Stimulated activated CD4-positive, alpha-beta T cell treated with anti-CD3 and anti-CD28 coated beads, Interleukin-15, amount 100 ng/mL, for 48 hours (primary cell): ENCODE results near the gene KCNK1.
A peak's percentile ranks its signal among the peaks of the same experiment; 100 is the strongest.

Experiments used
- DNase-seq, 2 donors: peaks; one replicate each; pipeline ENCODE4 v3.0.0-alpha.2; 2020; ENCODE audit warnings: low read depth in 2 of 2

KCNK1 gene

GRCh38 chr1:233613252-233614172, at the start of gene KCNK1:
TSS of gene KCNK1 (plus strand) at chr1:233614106. CDS start at chr1:233614172, 66 bp downstream.
- DNase-seq: no peak

GRCh38 chr1:233565313-233565712, 48.6 kb upstream of the KCNK1 start:
- DNase-seq: no peak

GRCh38 chr1:233566886-233567285, 47.0 kb upstream of the KCNK1 start:
- no peak for DNase-seq

DNA sequence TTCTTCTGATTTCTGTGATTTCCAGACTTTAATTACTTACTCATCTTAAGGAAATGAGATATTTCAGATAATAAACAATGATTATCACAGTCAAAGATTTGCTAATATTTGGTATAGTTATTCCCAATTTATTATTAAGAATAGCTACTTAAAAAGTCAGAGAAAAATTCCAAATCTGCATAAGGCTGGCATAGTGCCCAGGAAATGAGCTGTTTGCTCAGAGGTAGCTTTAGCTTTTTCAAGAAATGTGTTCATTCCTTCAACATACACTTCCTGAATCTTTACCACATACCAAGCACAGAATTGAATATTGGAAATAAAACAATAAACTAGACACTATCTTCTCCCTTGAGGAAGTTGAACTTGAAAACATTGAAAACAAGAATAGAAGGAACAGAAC, 44.3 kb upstream of the KCNK1 start:
- DNase-seq: no peak

GRCh38 chr1:233570216-233570615, 43.7 kb upstream of the KCNK1 start:
- no peak for DNase-seq

DNA sequence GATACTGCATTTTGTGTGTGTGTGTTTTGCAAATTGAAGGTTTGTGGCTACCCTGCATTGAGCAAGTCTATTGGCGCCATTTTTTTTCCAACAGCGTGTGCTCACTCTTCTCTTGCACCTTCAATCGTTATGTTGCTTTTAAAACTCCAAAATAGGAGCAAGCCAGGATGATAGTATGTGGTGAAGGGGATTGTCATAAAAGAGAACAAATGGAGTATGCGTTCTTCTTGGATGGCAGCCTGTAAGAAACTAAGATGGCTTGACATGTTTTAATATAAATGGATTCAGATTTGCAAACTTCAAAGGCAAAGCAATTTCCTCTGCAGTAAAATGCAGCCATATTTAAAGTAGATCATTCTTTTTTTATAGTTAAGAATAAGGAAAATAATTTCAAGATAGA, 43.2 kb upstream of the KCNK1 start:
- no peak for DNase-seq

DNA sequence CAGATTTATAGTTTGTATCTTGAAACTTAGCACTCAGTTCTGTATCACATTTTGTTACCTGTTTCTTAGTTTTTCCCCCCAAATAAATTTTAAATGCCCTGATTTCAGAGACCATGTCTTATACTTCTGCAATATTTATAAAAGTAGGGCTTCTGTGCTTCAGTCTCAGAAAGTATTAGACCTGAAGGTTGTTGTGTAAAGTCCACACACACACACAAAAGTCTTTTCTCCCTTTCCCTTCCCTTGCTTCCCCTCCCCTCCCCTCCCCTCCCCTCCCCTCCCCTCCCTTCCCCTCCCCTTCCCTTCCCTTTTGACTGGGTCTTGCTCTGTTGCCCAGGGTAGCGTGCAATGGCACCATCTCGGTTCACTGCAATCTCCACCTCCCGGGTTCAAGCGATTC, 41.0 kb upstream of the KCNK1 start:
- DNase-seq: no peak

GRCh38 chr1:233575450-233575849, 38.5 kb upstream of the KCNK1 start:
- no peak for DNase-seq

DNA sequence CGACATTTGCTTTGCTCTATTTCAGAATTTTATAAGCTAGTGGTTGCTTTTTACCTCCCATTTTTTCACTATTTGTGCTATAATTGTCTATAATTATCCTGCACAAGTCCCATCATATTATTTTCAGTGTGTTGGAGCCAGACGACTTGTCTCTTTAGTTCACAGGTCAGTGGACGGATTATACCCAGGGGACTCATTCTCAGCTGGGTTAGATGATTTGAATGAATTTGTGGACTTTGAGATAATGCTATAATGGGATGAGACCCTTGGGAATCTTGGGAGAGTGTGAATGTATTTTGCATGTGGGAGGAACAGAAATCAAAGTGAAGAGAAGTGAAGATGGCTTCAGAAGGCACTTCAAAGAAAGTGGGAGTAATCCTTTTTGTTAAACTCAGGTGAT, 31.5 kb upstream of the KCNK1 start:
- no peak for DNase-seq

DNA sequence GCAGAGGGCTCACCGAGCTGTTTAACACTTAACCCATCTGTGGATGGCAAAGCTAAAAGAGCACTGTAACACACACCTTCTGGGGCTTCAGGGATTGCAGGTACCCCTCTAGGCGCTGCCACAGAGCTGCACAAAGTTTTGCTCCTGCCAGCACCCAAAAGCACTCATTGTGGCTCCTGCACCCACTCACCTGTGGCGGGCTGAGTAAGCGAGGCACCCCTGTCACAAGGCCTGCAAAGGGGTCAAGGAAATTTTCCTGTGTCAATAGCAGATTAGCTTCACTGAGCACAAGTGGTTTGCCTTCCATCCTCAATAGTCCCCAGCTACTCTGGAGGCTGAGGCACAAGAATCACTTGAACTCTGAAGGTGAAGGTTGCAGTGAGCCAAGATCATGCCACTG, 29.5 kb upstream of the KCNK1 start:
- no peak for DNase-seq

- no peak for DNase-seq
These were observed 29.0 kb upstream of the KCNK1 start for GRCh38 chr1:233584931-233585330.

DNA sequence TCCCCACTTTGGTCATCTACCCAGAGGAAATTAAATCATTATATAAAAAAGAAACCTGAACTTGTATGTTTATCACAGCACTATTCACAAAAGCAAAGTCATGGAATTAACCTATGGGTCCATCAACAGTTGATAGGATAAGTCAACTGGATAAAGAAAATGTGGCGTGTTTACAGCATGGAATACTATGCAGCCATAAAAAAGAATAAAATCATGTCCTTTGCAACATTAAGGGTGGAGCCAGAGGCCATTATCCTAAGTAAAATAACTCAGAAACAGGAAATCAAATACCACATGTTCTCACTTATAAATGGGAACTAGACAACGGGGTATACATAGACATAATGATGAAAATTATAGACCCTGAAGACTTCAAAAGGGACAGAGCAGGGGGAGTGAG, 27.6 kb upstream of the KCNK1 start:
- DNase-seq: no peak

- no peak for DNase-seq
These were observed 26.7 kb upstream of the KCNK1 start for GRCh38 chr1:233587196-233587595.

- no peak for DNase-seq
These were observed 25.7 kb upstream of the KCNK1 start for GRCh38 chr1:233587958-233588799.

- no peak for DNase-seq
These were observed 16.4 kb upstream of the KCNK1 start for GRCh38 chr1:233597489-233597901.

DNA sequence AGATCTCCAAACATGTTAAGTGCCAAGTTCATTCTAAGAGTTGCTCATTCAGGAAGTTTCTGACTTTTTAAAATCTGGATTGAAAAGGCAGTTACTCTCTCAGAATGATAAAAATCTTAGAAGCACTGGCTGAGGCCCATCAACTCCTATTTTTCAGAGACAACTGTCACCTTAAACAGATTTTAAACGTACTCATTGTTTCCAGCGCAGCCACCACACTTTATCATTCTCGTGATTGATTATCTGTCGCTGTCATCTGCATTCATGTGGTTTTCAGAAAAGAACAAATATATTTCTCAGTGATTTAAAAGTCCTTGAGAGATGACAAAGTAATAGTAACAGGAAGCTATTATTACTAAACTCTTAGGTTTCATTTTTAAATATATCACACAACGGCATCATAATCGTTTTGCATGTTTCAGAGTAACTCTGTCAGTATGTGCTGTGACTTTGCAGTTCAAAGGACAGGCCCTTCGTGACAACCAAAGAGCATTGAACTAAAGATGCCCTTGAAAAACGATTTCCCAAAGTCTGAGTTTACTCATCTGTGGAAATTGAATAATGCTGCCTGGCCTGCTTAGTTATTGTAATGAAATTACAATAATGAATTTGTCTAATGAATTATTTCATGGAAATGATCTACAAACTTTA, 14.9 kb upstream of the KCNK1 start:
- DNase-seq: peak in 1 of 2 donors; percentile 25

- no peak for DNase-seq
These were observed 14.3 kb upstream of the KCNK1 start for GRCh38 chr1:233599542-233600073.

GRCh38 chr1:233600488-233600887, 13.4 kb upstream of the KCNK1 start:
- DNase-seq: no peak

GRCh38 chr1:233603478-233603877, 10.4 kb upstream of the KCNK1 start:
- no peak for DNase-seq

GRCh38 chr1:233605205-233605604, 8.7 kb upstream of the KCNK1 start:
- no peak for DNase-seq

DNA sequence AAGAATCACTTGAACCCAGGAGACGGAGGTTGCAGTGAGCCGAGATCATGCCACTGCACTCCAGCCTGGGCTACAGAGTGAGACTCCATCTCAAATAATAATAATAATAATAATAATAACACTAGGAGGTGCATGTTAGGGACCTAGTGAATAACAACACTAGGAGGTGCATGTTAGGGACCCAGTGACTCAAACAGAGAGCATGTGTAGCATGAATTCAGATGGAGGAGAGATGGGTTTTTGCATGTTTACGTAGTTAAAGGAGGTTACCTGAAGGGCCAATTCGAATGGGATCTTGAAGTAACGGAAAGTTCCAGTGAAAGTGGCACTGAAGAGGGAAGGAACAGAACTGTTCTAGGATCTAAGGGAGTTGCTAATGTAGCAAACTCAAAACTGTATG, 7.1 kb upstream of the KCNK1 start:
- DNase-seq: no peak
